C4-2B (cell line): Measurements from ENCODE around the gene JAZF1.

ENCODE experiments used
- CTCF ChIP-seq: fragments of 450-650 bp; conservative IDR thresholded peaks from 2 replicates; pipeline ENCODE4 v1.5.1; 2017; ENCODE audit warnings: mild to moderate bottlenecking
- ZFX ChIP-seq: fragments of 450-650 bp; IDR thresholded peaks from 2 replicates; pipeline ENCODE4 v1.6.1; 2017

- TF ChIP-seq CTCF (no peak), ZFX (no peak)
Measured at GRCh38 chr7:28225576-28225975, 45.0 kb upstream of the JAZF1 start.
